Mammary microvascular endothelial cell (primary cell): Measurements from ENCODE around the gene VPS26A. TPM values are rescaled to one million over a fixed set of nuclear protein-coding genes. Genes with fewer than 3 reads are reported as not detected.

Experiments
- total RNA-seq: library from RNA; depleted of rRNA; stranded (reverse); fragments of >200 nt; gene quantifications from 2 replicates; pipeline ENCODE4 v1.2.3, GENCODE V29; 2015

The VPS26A gene
- 39.3 and 40.4 TPM in 2 replicates for total RNA-seq

DNA sequence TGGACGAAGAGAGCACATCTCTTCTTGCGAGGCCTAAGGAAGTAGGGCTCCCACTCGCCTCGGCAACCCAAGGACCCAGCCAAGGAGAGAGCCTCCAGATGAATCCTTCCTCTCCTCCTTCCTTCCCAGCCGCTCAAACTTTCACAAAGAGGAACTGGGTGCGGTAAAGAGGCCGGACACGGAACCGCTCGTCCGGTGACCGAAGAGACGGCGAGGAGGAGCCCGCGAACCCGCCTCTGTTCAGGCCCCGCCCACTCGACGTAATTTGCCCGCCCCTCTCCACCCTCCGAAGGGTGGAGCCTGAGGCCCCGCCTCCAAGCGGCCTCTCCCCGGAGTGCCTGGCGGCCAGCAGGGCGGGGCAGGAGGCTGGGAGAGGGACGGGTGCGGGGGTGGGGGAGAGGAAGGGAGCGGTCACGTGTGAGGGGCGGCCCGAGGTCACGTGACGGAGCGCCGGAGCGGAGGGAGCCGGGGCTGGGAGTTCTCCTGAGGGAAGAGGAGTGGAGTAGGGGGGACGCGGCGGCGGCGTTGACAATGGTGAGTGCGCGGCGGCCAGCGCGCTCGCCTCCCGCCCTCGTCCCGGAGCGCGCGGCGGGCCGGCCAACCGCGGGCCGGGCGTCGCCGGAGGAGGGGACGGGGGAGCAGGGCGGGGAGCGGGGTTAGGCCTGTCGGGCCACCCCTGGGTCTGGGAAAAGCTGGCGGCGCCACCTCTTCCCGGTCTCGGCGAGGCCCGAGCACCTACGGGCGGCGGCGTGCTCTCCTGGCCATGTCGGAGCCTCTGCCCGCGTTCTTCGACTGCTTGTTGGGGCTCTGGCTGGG lies at the start of gene VPS26A:
TSS of gene VPS26A (plus strand) at position 432 of the 816 bp plus-strand sequence. CDS start at position 532, 100 bp downstream.

DNA sequence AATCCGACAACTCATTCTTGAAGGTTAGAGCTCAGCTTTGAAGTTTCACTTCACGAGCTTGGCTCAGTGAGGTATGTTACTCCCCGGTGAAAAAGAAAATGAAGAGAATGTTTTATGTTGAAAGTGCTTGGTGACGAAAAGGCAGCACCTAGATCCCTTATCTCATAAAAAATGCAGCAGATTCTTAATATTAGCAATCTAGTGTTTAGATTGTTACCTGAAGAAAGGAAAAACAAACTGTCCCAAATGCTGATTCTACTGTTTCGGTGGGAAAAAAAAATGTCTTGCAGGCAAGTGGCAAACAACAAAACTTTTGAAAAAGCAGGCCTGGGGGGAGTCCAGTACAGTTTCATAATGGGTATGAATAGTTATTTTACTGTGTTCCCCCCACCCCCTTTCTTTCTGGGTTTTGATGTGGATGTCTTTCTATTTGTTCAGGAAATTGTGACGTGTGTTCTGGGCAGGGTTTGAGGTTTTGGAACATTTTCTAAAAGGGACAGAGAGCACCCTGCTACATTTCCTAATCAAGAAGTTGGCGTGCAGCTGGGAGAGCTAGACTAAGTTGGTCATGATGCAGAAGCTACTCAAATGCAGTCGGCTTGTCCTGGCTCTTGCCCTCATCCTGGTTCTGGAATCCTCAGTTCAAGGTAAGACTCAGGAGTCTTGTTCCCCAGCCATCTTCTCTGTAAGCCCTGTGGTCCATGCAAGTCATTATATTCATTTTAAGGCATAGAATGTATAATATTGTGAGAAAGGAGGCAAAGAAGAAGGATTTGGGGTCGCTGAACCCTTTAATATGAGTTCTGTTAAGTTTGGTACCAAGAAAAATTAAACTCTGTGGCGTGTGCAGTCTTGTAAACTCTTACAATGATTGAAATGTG lies 36.1 kb upstream of the VPS26A start, which contains the start of gene SRGN:
TSS of gene SRGN (plus strand) at position 514 of the 881 bp plus-strand sequence. CDS start at position 569, 55 bp downstream.

DNA sequence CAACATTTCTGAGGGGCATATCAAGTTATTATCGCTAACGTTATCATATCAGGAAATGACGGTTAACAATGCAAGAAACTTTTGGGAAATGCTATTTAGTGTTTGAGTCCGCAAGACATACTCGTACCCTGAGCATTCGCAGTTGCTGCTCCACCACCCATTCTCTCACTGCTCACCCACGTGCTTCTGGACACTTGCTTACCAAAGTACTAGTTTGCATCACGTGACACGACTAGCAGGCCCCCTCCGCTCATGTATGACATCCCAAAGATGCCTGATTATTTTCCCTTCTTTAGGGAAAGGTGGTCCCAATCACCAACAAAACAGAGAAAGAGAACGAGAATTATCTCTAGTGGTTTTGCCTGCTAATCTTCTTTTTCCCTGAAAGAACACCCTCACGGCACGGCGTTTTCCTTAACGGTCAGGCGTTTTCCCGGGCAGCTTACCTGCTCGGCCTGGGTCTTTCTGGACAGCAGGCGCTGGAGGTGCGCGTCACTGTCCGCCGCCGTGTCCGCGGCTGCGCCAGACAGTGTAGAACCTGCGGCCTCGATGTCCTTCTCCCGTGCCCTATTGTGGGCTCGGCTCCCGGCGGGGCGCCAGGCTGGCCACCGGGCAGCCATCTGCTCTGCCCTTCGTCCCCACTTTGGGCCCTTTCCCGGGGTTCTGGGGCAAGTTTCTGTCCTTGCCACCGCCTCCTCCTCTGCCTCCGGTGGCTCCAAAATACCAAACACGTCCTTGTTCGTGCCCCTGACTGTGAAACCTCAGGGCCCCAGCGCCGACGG lies 56.0 kb downstream of the VPS26A start, which contains the start of gene SUPV3L1:
TSS of gene SUPV3L1 (plus strand) at position 492 of the 782 bp plus-strand sequence. CDS start at position 550, 58 bp downstream.

DNA sequence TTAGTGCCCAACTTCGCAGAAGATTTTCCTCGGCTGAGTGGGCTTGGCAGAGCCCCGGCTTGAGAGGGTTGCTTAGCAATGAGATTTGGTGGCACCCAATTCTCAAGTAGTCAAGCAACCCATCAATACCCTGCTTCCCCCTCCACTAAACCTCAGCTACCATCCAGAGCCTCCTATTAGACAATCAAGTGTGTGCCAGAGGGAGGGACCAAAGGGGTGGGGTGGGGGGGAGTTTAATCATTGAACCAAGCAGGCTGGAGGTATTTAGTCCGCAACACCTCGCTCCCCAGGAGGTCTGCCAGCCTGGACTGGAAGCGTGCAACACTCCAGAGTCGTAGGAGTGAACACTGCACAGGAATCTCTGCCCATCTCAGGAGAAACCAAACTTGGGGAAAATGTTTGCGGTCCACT lies 96.1 kb downstream of the VPS26A start, which contains the start of gene HKDC1:
TSS of gene HKDC1 (plus strand) at position 292 of the 411 bp plus-strand sequence. CDS start at position 396, 104 bp downstream.

Other genes with a start within 250 kb of the VPS26A start
- gene DDX50, start 222.9 kb upstream of the VPS26A start, total RNA-seq = 22.3 and 29.2 TPM in 2 replicates
- gene DDX21, start 168.0 kb upstream of the VPS26A start, total RNA-seq = 103 and 105 TPM in 2 replicates
- gene KIFBP, start 135.4 kb upstream of the VPS26A start, total RNA-seq = 53.7 and 55.9 TPM in 2 replicates
- gene SRGN, start 36.1 kb upstream of the VPS26A start, total RNA-seq = 1,443 and 1,601 TPM in 2 replicates
- gene SUPV3L1, start 56.1 kb downstream of the VPS26A start, total RNA-seq = 22.3 and 24.5 TPM in 2 replicates
- 0.05 TPM in 1 of 2 replicates, not detected in the other for gene HKDC1, start 96.2 kb downstream of the VPS26A start, total RNA-seq
- 129 and 134 TPM in 2 replicates for gene HK1, start 154.3 kb downstream of the VPS26A start, total RNA-seq